Peyer's patch (tissue), 4 donors: ENCODE measurements around the gene GLIS2.

ENCODE experiments used
- CTCF ChIP-seq, 6 experiments: fragments of 450-650 bp in 4 of 6; fragments of 200-600 bp in 2 of 6; sonication (generic) in 1 of 6; IDR thresholded peaks; one replicate each; pipeline ENCODE4 v1.5.1; 2017 to 2019; ENCODE audit warnings: antibody characterized with exemption in 6 of 6, mild to moderate bottlenecking in 3 of 6, moderate library complexity in 1 of 6
- POLR2A ChIP-seq, 2 donors: fragments of 450-650 bp; IDR thresholded peaks; one replicate each; pipeline ENCODE4 v1.5.1; 2017; ENCODE audit warnings: antibody characterized with exemption in 2 of 2, mild to moderate bottlenecking in 2 of 2, moderate library complexity in 2 of 2

- TF ChIP-seq CTCF (IDR thresholded peaks at IDR 0.05) (peak in 5 of 6 experiments; percentile 24 to 48 (median 46)), POLR2A (IDR thresholded peaks at IDR 0.05) (no peak)
These were observed 2.0 kb upstream of the GLIS2 start for GRCh38 chr16:4313563-4314531.
